ENCODE results near the gene GALE. TPM values are rescaled to one million over a fixed set of nuclear protein-coding genes. Genes with fewer than 3 reads are reported as not detected.
A peak's percentile ranks its signal among the peaks of the same experiment; 100 is the strongest.

GALE gene
- total and polyA plus RNA-seq, 2 donors (not counting 3 experiments of a cell fraction or from before 2014, with no cell fraction given) = 42.9 to 64.7 TPM

DNA sequence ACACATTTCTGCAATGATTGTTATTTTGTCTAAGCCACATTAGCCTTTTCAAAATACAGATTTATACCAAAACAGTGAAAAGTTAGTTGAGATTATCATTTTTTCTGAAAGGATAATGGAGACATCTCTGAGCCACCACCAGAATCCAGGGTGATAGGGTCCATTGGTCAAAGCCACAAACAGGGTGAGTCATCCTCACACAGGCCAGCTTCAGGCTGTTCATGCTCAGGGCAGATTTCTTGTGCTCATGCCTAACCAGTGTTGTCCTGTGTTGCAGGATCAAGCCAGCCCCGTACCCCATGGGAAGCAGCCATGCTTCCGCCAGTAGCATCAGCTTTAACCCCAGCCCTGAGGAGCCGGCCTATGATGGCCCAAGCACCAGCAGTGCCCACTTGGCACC lies 43.9 kb downstream of the GALE start:
- Histone ChIP-seq H3K4me1 (ENCODE audit: control insufficient read depth, extremely low read depth, insufficient read depth, low read length) (no peaks in the 10 kb centered on the region), H3K4me2 (ENCODE audit: insufficient read depth, low read length) (no peak overlapping the region), H2AFZ (ENCODE audit: low read depth, low read length) (no peak overlapping the region), H3K4me3 (replicated peaks in 1 of 3; ENCODE audit: insufficient read depth in 1 of 3, low read depth in 1 of 3, low read length in 3 of 3) (no peak overlapping the region), H3K9me3 (replicated peaks; ENCODE audit: control insufficient read depth, insufficient read depth, low read length) (no peaks in the 10 kb centered on the region), H3K9ac (replicated peaks; ENCODE audit: extremely low read depth, insufficient read depth, low read length) (no peak overlapping the region), H3K27me3 (ENCODE audit: control insufficient read depth in 2 of 2, insufficient read depth in 2 of 2, low read length in 2 of 2) (no peaks in the 10 kb centered on the region), H3K27ac (ENCODE audit: insufficient read depth, low read depth, low read length) (no peak overlapping the region), H3K36me3 (ENCODE audit: control insufficient read depth in 2 of 2, extremely low read depth in 1 of 2, insufficient read depth in 2 of 2, low read length in 2 of 2) (peaks cover 52 to 74% of the 10 kb centered on the region in 2 experiments), H4K20me1 (replicated peaks; ENCODE audit: control insufficient read depth, extremely low read depth, insufficient read depth, low read length) (peaks cover 2% of the 10 kb centered on the region), H3K9me1 (replicated peaks; ENCODE audit: control insufficient read depth, extremely low read depth, insufficient read depth, low read length) (no peaks in the 10 kb centered on the region), H3K79me2 (ENCODE audit: control insufficient read depth, insufficient read depth, low read length) (peaks cover 7% of the 10 kb centered on the region)
- intact Hi-C loops (cut with micrococcal nuclease) (no loop called here), dilution Hi-C loops (cut with MboI; ENCODE audit: extremely low pct_ligation_motif_present, low sequenced_read_pairs) (no loop called here)
- no peak for FAIRE-seq
- TF ChIP-seq, protein P1, sequence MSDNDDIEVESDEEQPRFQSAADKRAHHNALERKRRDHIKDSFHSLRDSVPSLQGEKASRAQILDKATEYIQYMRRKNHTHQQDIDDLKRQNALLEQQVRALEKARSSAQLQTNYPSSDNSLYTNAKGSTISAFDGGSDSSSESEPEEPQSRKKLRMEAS (IDR thresholded peaks at IDR 0.05; ENCODE audit: insufficient read depth, insufficient read length) = no peak
- no peak for TF ChIP-seq EZH2 (IDR thresholded peaks at IDR 0.05; ENCODE audit: borderline replicate concordance, low read depth, low read length, severe bottlenecking)
- TF ChIP-seq, protein P2, sequence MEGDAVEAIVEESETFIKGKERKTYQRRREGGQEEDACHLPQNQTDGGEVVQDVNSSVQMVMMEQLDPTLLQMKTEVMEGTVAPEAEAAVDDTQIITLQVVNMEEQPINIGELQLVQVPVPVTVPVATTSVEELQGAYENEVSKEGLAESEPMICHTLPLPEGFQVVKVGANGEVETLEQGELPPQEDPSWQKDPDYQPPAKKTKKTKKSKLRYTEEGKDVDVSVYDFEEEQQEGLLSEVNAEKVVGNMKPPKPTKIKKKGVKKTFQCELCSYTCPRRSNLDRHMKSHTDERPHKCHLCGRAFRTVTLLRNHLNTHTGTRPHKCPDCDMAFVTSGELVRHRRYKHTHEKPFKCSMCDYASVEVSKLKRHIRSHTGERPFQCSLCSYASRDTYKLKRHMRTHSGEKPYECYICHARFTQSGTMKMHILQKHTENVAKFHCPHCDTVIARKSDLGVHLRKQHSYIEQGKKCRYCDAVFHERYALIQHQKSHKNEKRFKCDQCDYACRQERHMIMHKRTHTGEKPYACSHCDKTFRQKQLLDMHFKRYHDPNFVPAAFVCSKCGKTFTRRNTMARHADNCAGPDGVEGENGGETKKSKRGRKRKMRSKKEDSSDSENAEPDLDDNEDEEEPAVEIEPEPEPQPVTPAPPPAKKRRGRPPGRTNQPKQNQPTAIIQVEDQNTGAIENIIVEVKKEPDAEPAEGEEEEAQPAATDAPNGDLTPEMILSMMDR (IDR thresholded peaks at IDR 0.05; ENCODE audit: extremely low read depth in 1 of 2, insufficient read depth in 1 of 2, low read depth in 1 of 2, low read length in 2 of 2) = no peak
- peak; percentile 27 for TF ChIP-seq FOS (IDR thresholded peaks at IDR 0.05; ENCODE audit: borderline replicate concordance, insufficient read depth, low read length)
- CTCF ChIA-PET = no interaction called here
- DNase-seq (ENCODE audit: low read depth, low spot score) = no peak
- BruUV-seq (replicated peaks) = no TSS peak
- POLR2A ChIA-PET = no interaction called here

DNA sequence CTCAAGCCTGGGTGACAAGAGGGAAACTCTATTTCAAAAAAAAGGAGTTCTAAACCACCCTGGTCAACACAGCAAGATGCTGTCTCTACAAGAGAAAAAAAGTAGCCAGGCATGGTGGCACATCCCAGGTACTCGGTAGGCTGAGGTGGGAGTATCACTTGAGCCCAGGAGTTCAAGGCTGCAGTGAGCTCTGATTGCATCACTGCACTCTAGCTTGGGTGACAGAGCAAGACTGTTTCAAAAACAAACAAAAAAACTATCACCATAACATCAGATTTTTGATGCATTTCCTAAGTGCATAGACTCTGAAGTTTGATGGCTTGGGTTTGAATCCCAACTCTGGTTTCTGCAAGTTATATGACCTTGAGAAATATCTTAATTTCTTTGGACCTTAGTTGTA lies 47.6 kb downstream of the GALE start:
- no TSS peak for BruUV-seq (replicated peaks)
- H4K20me1 ChIP-seq (replicated peaks; ENCODE audit: control insufficient read depth, extremely low read depth, insufficient read depth, low read length) = peaks cover 8% of the 10 kb centered on the region
- H3K27ac ChIP-seq (ENCODE audit: insufficient read depth, low read depth, low read length) = no peak overlapping the region
- POLR2A ChIA-PET = no interaction called here
- peaks cover 56 to 62% of the 10 kb centered on the region in 2 experiments for H3K36me3 ChIP-seq (ENCODE audit: control insufficient read depth in 2 of 2, extremely low read depth in 1 of 2, insufficient read depth in 2 of 2, low read length in 2 of 2)
- H3K4me1 ChIP-seq (ENCODE audit: control insufficient read depth, extremely low read depth, insufficient read depth, low read length) = no peaks in the 10 kb centered on the region
- no peak overlapping the region for H3K4me3 ChIP-seq (replicated peaks in 1 of 3; ENCODE audit: insufficient read depth in 1 of 3, low read depth in 1 of 3, low read length in 3 of 3)
- no peak for FAIRE-seq
- no peaks in the 10 kb centered on the region for H3K9me1 ChIP-seq (replicated peaks; ENCODE audit: control insufficient read depth, extremely low read depth, insufficient read depth, low read length)
- intact Hi-C loops (cut with micrococcal nuclease) (no loop called here), dilution Hi-C loops (cut with MboI; ENCODE audit: extremely low pct_ligation_motif_present, low sequenced_read_pairs) (no loop called here)
- TF ChIP-seq, protein P1 (IDR thresholded peaks at IDR 0.05; ENCODE audit: insufficient read depth, insufficient read length) = no peak
- TF ChIP-seq MYC (IDR thresholded peaks at IDR 0.05; ENCODE audit: low read depth, low read length) (no peak), FOS (IDR thresholded peaks at IDR 0.05; ENCODE audit: borderline replicate concordance, insufficient read depth, low read length) (no peak), POLR2AphosphoS5 (IDR thresholded peaks at IDR 0.05; ENCODE audit: insufficient read depth, low read depth, low read length) (no peak), POLR2A (IDR thresholded peaks at IDR 0.05; ENCODE audit: low read depth, low read length) (no peak), GATA2 (IDR thresholded peaks at IDR 0.05; ENCODE audit: insufficient read depth, insufficient read length, low read depth, low read length) (no peak), EZH2 (IDR thresholded peaks at IDR 0.05; ENCODE audit: borderline replicate concordance, low read depth, low read length, severe bottlenecking) (no peak), JUN (IDR thresholded peaks at IDR 0.05; ENCODE audit: borderline replicate concordance, insufficient read depth, insufficient read length, low read depth) (no peak)
- TF ChIP-seq, protein P2 (IDR thresholded peaks at IDR 0.05; ENCODE audit: extremely low read depth in 1 of 2, insufficient read depth in 1 of 2, low read depth in 1 of 2, low read length in 2 of 2) = no peak
- H3K9ac ChIP-seq (replicated peaks; ENCODE audit: extremely low read depth, insufficient read depth, low read length) = no peak overlapping the region
- DNase-seq (ENCODE audit: low read depth, low spot score) = no peak
- no peaks in the 10 kb centered on the region for H3K9me3 ChIP-seq (replicated peaks; ENCODE audit: control insufficient read depth, insufficient read depth, low read length)
- no peak overlapping the region for H2AFZ ChIP-seq (ENCODE audit: low read depth, low read length)
- no peak overlapping the region for H3K4me2 ChIP-seq (ENCODE audit: insufficient read depth, low read length)
- H3K79me2 ChIP-seq (ENCODE audit: control insufficient read depth, insufficient read depth, low read length) = peaks cover 31% of the 10 kb centered on the region
- CTCF ChIA-PET = no interaction called here
- H3K27me3 ChIP-seq (ENCODE audit: control insufficient read depth in 2 of 2, insufficient read depth in 2 of 2, low read length in 2 of 2) = no peaks in the 10 kb centered on the region

Data from endothelial cell of umbilical vein (primary cell).